ENCODE results near the gene CLEC2D.
A peak's percentile ranks its signal among the peaks of the same experiment; 100 is the strongest.

Gene CLEC2D

GRCh38 chr12:9724023-9724422 lies 54.5 kb downstream of the CLEC2D start:
- Histone ChIP-seq H3K36me3 (ENCODE audit: control insufficient read depth in 2 of 2, insufficient read depth in 2 of 2, low read length in 2 of 2) (no peaks in the 10 kb centered on the region), H3K27me3 (ENCODE audit: control insufficient read depth in 2 of 2, insufficient read depth in 2 of 2, low read length in 2 of 2) (no peaks in the 10 kb centered on the region), H3K4me3 (ENCODE audit: low read length in 2 of 2) (no peak overlapping the region), H3K9me3 (ENCODE audit: control insufficient read depth in 2 of 2, low read length in 2 of 2) (no peaks in the 10 kb centered on the region), H3K4me1 (ENCODE audit: control insufficient read depth in 2 of 2, insufficient read depth in 2 of 2, low read length in 2 of 2) (peaks cover 0 to 3% of the 10 kb centered on the region in 2 donors), H3K9ac (ENCODE audit: low read depth in 1 of 2, low read length in 2 of 2) (no peak overlapping the region), H3K27ac (ENCODE audit: low read depth in 2 of 2, low read length in 2 of 2) (peak overlapping the region in 1 of 2 donors; percentile 41)

DNA sequence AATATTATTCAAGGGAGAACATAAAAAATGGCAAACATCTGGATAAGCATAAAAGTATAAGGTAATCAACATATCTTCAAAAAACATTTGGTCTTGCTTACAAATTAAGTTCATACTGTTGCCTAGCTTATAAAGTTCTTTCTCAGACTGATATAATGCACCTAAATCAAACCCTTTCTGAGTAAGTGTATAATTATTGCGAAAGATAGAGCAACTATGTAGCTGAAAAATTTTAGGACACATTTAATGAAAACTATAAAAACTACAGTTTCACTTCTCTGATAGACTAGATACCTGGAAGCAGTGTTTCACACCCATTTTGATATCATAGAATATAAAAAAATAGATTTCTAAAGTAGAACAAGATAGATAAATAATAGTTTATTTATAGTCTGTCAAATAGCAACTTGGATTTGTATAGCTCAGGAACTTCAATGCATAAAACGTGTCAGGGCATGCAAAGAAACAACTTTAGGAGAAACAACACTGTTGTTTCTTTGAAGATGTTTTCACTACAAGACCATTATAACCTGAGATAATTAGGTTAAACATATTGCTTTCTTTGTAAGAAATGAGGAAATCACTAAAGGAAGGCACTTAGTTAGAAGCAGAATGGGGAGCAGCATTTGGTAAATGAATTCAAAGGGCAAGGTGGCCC lies 55.8 kb downstream of the CLEC2D start:
- H3K36me3 ChIP-seq (ENCODE audit: control insufficient read depth in 2 of 2, insufficient read depth in 2 of 2, low read length in 2 of 2): no peaks in the 10 kb centered on the region
- no peak overlapping the region for H3K9ac ChIP-seq (ENCODE audit: low read depth in 1 of 2, low read length in 2 of 2)

GRCh38 chr12:9727813-9728212 lies 58.3 kb downstream of the CLEC2D start:
- H3K36me3 ChIP-seq (ENCODE audit: control insufficient read depth in 2 of 2, insufficient read depth in 2 of 2, low read length in 2 of 2): no peaks in the 10 kb centered on the region
- no peak overlapping the region for H3K9ac ChIP-seq (ENCODE audit: low read depth in 1 of 2, low read length in 2 of 2)
- no peak overlapping the region for H3K4me3 ChIP-seq (ENCODE audit: low read length in 2 of 2)
- no peaks in the 10 kb centered on the region for H3K4me1 ChIP-seq (ENCODE audit: control insufficient read depth in 2 of 2, insufficient read depth in 2 of 2, low read length in 2 of 2)
- H3K27me3 ChIP-seq (ENCODE audit: control insufficient read depth in 2 of 2, insufficient read depth in 2 of 2, low read length in 2 of 2): no peaks in the 10 kb centered on the region
- H3K9me3 ChIP-seq (ENCODE audit: control insufficient read depth in 2 of 2, low read length in 2 of 2): no peaks in the 10 kb centered on the region
- no peak overlapping the region for H3K27ac ChIP-seq (ENCODE audit: low read depth in 2 of 2, low read length in 2 of 2)

More for the DNA sequence above, 55.8 kb downstream of the CLEC2D start:
- no peaks in the 10 kb centered on the region for H3K4me1 ChIP-seq (ENCODE audit: control insufficient read depth in 2 of 2, insufficient read depth in 2 of 2, low read length in 2 of 2)
- H3K9me3 ChIP-seq (ENCODE audit: control insufficient read depth in 2 of 2, low read length in 2 of 2): no peaks in the 10 kb centered on the region
- H3K27ac ChIP-seq (ENCODE audit: low read depth in 2 of 2, low read length in 2 of 2): peak overlapping the region in 1 of 2 donors; percentile 17
- no peaks in the 10 kb centered on the region for H3K27me3 ChIP-seq (ENCODE audit: control insufficient read depth in 2 of 2, insufficient read depth in 2 of 2, low read length in 2 of 2)
- no peak overlapping the region for H3K4me3 ChIP-seq (ENCODE audit: low read length in 2 of 2)

DNA sequence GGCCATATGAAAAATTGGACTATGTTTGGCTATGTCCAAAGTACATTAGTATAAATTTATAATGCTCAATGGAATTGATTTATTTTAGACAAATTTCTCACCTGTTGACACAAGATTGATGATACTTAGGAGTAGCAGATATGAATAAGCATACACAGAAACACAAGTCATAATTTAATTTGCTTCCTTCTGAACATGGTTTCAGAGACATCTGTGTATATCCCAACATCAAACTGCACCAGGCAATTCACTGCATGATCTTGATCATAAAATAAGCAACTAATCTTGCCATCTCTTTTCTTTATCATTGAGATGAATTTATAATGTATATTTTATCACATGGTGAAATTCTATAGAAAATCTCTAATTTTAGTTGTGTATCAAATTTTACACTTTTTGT lies 59.6 kb downstream of the CLEC2D start:
- Histone ChIP-seq H3K27ac (ENCODE audit: low read depth in 2 of 2, low read length in 2 of 2) (peak overlapping the region in 1 of 2 donors; percentile 37), H3K27me3 (ENCODE audit: control insufficient read depth in 2 of 2, insufficient read depth in 2 of 2, low read length in 2 of 2) (no peaks in the 10 kb centered on the region), H3K36me3 (ENCODE audit: control insufficient read depth in 2 of 2, insufficient read depth in 2 of 2, low read length in 2 of 2) (no peaks in the 10 kb centered on the region), H3K9ac (ENCODE audit: low read depth in 1 of 2, low read length in 2 of 2) (no peak overlapping the region), H3K4me1 (ENCODE audit: control insufficient read depth in 2 of 2, insufficient read depth in 2 of 2, low read length in 2 of 2) (no peaks in the 10 kb centered on the region), H3K9me3 (ENCODE audit: control insufficient read depth in 2 of 2, low read length in 2 of 2) (no peaks in the 10 kb centered on the region), H3K4me3 (ENCODE audit: low read length in 2 of 2) (no peak overlapping the region)

- Histone ChIP-seq H3K27ac (ENCODE audit: low read depth in 2 of 2, low read length in 2 of 2) (peak overlapping the region; percentile 4 to 37), H3K4me3 (ENCODE audit: low read length in 2 of 2) (no peak overlapping the region), H3K27me3 (ENCODE audit: control insufficient read depth in 2 of 2, insufficient read depth in 2 of 2, low read length in 2 of 2) (no peaks in the 10 kb centered on the region), H3K4me1 (ENCODE audit: control insufficient read depth in 2 of 2, insufficient read depth in 2 of 2, low read length in 2 of 2) (no peaks in the 10 kb centered on the region), H3K9me3 (ENCODE audit: control insufficient read depth in 2 of 2, low read length in 2 of 2) (no peaks in the 10 kb centered on the region), H3K36me3 (ENCODE audit: control insufficient read depth in 2 of 2, insufficient read depth in 2 of 2, low read length in 2 of 2) (no peaks in the 10 kb centered on the region), H3K9ac (ENCODE audit: low read depth in 1 of 2, low read length in 2 of 2) (peak overlapping the region in 1 of 2 donors; percentile 51)
Measured at GRCh38 chr12:9730011-9730410, 60.5 kb downstream of the CLEC2D start.

GRCh38 chr12:9730591-9730990 lies 61.1 kb downstream of the CLEC2D start:
- Histone ChIP-seq H3K9me3 (ENCODE audit: control insufficient read depth in 2 of 2, low read length in 2 of 2) (no peaks in the 10 kb centered on the region), H3K4me1 (ENCODE audit: control insufficient read depth in 2 of 2, insufficient read depth in 2 of 2, low read length in 2 of 2) (no peaks in the 10 kb centered on the region), H3K27ac (ENCODE audit: low read depth in 2 of 2, low read length in 2 of 2) (peak overlapping the region; percentile 70 to 71), H3K9ac (ENCODE audit: low read depth in 1 of 2, low read length in 2 of 2) (peak overlapping the region; percentile 3 to 15), H3K4me3 (ENCODE audit: low read length in 2 of 2) (no peak overlapping the region), H3K27me3 (ENCODE audit: control insufficient read depth in 2 of 2, insufficient read depth in 2 of 2, low read length in 2 of 2) (no peaks in the 10 kb centered on the region), H3K36me3 (ENCODE audit: control insufficient read depth in 2 of 2, insufficient read depth in 2 of 2, low read length in 2 of 2) (no peaks in the 10 kb centered on the region)

DNA sequence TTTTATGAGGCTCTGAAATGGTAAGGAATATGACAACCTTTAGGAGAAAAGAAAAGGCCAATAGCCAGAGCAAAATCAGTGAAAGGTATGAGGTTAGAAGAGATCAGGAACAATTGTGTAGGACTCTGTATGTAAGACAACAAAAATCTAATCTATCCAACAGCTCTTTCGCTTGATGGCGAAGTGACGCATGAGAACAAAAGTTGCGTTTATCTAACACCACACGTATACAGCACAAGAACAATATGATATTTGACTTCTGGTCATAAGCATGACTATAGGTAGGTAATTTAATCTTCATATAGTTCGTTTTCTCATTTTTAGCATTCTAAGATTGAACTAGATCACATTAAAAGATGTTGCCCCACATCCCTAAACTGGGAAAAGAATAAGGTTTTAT lies 61.9 kb downstream of the CLEC2D start:
- H3K27me3 ChIP-seq (ENCODE audit: control insufficient read depth in 2 of 2, insufficient read depth in 2 of 2, low read length in 2 of 2): no peaks in the 10 kb centered on the region
- peak overlapping the region; percentile 70 to 71 for H3K27ac ChIP-seq (ENCODE audit: low read depth in 2 of 2, low read length in 2 of 2)
- H3K4me3 ChIP-seq (ENCODE audit: low read length in 2 of 2): peak overlapping the region; percentile 1 to 58

DNA sequence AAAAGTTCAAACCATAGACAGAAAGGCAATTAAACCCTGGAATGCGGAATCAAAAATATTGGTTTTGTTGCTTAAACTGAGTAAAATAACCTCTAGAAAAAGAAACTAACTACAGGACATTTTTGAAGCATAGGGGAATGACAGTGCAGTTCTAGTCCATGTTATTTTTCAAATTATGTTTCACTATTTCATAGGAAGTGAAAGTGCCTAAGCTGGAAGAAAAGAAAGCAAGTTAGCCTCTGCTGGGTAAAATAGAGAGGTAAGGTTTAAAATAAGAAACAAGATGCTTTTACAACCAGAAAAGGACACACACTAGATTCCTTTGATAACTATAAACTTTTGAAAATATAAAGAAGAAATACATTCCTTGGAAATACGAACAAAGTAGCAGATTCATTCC lies 62.3 kb downstream of the CLEC2D start:
- Histone ChIP-seq H3K27me3 (ENCODE audit: control insufficient read depth in 2 of 2, insufficient read depth in 2 of 2, low read length in 2 of 2) (no peaks in the 10 kb centered on the region), H3K9ac (ENCODE audit: low read depth in 1 of 2, low read length in 2 of 2) (peak overlapping the region in 1 of 2 donors; percentile 18), H3K4me3 (ENCODE audit: low read length in 2 of 2) (peak overlapping the region in 1 of 2 donors; percentile 58), H3K27ac (ENCODE audit: low read depth in 2 of 2, low read length in 2 of 2) (peak overlapping the region; percentile 70 to 71), H3K4me1 (ENCODE audit: control insufficient read depth in 2 of 2, insufficient read depth in 2 of 2, low read length in 2 of 2) (no peaks in the 10 kb centered on the region), H3K36me3 (ENCODE audit: control insufficient read depth in 2 of 2, insufficient read depth in 2 of 2, low read length in 2 of 2) (no peaks in the 10 kb centered on the region), H3K9me3 (ENCODE audit: control insufficient read depth in 2 of 2, low read length in 2 of 2) (no peaks in the 10 kb centered on the region)

More for the DNA sequence above, 61.9 kb downstream of the CLEC2D start:
- Histone ChIP-seq H3K9me3 (ENCODE audit: control insufficient read depth in 2 of 2, low read length in 2 of 2) (no peaks in the 10 kb centered on the region), H3K9ac (ENCODE audit: low read depth in 1 of 2, low read length in 2 of 2) (peak overlapping the region in 1 of 2 donors; percentile 27), H3K4me1 (ENCODE audit: control insufficient read depth in 2 of 2, insufficient read depth in 2 of 2, low read length in 2 of 2) (no peaks in the 10 kb centered on the region), H3K36me3 (ENCODE audit: control insufficient read depth in 2 of 2, insufficient read depth in 2 of 2, low read length in 2 of 2) (no peaks in the 10 kb centered on the region)

DNA sequence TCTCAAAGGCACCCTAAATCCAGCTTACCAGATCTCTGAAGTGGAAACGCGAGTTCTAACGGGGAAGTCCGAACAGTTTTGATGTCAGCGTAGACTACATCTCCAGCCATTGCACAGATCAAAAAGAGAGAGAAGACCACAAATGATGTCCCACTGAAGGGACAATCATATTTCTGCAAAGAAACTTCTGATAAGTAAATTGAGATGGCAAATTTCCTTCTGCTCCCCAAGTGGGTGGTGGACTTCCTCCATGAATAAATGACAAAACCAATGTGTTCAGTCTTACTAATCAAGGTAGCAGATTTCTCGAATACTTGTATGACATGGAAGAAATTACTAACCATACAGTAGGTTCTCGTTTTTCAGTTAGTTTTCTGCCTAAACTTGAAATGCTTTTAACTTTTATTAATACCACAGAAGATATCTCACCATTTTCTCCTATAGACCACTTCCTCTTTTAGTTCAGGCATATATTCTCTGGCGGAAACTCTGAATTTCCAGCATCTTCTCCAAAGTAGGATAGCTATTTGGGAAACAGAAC lies 63.5 kb downstream of the CLEC2D start, which contains the start of gene CLECL1:
CLECL1 (minus strand) TSS at position 177 of the 541 bp plus-strand sequence.
- Histone ChIP-seq H3K9ac (ENCODE audit: low read depth in 1 of 2, low read length in 2 of 2) (peak within 1 kb of the TSS; percentile 19 to 34), H3K27ac (ENCODE audit: low read depth in 2 of 2, low read length in 2 of 2) (peak within 1 kb of the TSS; percentile 70 to 71), H3K4me3 (ENCODE audit: low read length in 2 of 2) (peak within 1 kb of the TSS; percentile 10 to 58)

DNA sequence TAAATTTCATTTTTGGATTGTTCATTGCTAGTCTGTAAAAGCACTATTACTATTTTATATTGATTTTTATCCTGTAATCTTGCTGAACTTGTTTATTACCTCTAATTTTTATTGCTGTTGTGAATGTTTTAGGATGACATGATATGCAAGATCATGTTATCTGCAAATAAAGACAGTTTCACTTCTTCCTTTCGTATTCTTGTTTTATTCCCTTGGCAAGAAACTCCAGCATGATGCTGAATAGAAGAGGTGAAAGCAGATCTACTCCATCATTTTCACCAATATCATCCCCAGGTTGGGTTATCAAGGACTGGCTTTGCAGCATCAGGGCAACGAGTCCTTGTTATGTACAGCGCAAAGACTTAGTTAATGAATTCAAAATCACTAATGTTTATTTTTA lies 66.1 kb downstream of the CLEC2D start:
- no peaks in the 10 kb centered on the region for H3K27me3 ChIP-seq (ENCODE audit: control insufficient read depth in 2 of 2, insufficient read depth in 2 of 2, low read length in 2 of 2)
- no peaks in the 10 kb centered on the region for H3K4me1 ChIP-seq (ENCODE audit: control insufficient read depth in 2 of 2, insufficient read depth in 2 of 2, low read length in 2 of 2)
- H3K27ac ChIP-seq (ENCODE audit: low read depth in 2 of 2, low read length in 2 of 2): no peak overlapping the region
- H3K9ac ChIP-seq (ENCODE audit: low read depth in 1 of 2, low read length in 2 of 2): no peak overlapping the region
- no peak overlapping the region for H3K4me3 ChIP-seq (ENCODE audit: low read length in 2 of 2)
- no peaks in the 10 kb centered on the region for H3K36me3 ChIP-seq (ENCODE audit: control insufficient read depth in 2 of 2, insufficient read depth in 2 of 2, low read length in 2 of 2)
- H3K9me3 ChIP-seq (ENCODE audit: control insufficient read depth in 2 of 2, low read length in 2 of 2): no peaks in the 10 kb centered on the region

More for the DNA sequence above, 63.5 kb downstream of the CLEC2D start, which contains the start of gene CLECL1:
- Histone ChIP-seq H3K27me3 (ENCODE audit: control insufficient read depth in 2 of 2, insufficient read depth in 2 of 2, low read length in 2 of 2) (no peaks in the 10 kb centered on the region), H3K36me3 (ENCODE audit: control insufficient read depth in 2 of 2, insufficient read depth in 2 of 2, low read length in 2 of 2) (no peaks in the 10 kb centered on the region), H3K9me3 (ENCODE audit: control insufficient read depth in 2 of 2, low read length in 2 of 2) (no peaks in the 10 kb centered on the region), H3K4me1 (ENCODE audit: control insufficient read depth in 2 of 2, insufficient read depth in 2 of 2, low read length in 2 of 2) (no peaks in the 10 kb centered on the region)

All from mucosa of rectum (tissue), 2 donors.